Measurements from ENCODE around the gene MAGEL2. TPM values are rescaled to one million over a fixed set of nuclear protein-coding genes. Genes with fewer than 3 reads are reported as not detected.

The MAGEL2 gene
- total and polyA plus RNA-seq, 10 donors: 0.02 to 1.9 (median 0.24) TPM; not detected in 1

DNA sequence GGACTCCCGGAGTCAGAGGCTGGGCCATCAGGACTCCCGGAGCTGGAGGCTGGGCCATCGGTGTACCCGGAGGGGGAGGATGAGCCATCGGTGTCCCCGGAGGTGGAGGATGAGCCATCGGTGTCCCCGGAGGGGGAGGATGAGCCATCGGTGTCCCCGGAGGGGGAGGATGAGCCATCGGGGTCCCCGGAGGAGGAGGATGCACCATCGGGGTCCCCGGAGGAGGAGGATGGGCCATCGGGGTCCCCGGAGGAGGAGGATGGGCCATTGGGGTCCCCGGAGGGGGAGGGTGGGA is 719 bp downstream of the MAGEL2 start:
- TF ChIP-seq POLR2A (IDR thresholded peaks at IDR 0.05): no peak
- TF ChIP-seq, protein P1, sequence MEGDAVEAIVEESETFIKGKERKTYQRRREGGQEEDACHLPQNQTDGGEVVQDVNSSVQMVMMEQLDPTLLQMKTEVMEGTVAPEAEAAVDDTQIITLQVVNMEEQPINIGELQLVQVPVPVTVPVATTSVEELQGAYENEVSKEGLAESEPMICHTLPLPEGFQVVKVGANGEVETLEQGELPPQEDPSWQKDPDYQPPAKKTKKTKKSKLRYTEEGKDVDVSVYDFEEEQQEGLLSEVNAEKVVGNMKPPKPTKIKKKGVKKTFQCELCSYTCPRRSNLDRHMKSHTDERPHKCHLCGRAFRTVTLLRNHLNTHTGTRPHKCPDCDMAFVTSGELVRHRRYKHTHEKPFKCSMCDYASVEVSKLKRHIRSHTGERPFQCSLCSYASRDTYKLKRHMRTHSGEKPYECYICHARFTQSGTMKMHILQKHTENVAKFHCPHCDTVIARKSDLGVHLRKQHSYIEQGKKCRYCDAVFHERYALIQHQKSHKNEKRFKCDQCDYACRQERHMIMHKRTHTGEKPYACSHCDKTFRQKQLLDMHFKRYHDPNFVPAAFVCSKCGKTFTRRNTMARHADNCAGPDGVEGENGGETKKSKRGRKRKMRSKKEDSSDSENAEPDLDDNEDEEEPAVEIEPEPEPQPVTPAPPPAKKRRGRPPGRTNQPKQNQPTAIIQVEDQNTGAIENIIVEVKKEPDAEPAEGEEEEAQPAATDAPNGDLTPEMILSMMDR (IDR thresholded peaks at IDR 0.05 in 8 of 11, conservative IDR thresholded peaks at IDR 0.05 in 3 of 11): no peak
- TF ChIP-seq POLR2AphosphoS5 (IDR thresholded peaks at IDR 0.05): no peak
- H3K27me3 ChIP-seq (replicated peaks in 1 of 7): peaks cover 0 to 45% (median 5%) of the 10 kb centered on the region in 7 donors
- H3K27ac ChIP-seq: no peak overlapping the region
- H3K4me1 ChIP-seq: no peaks in the 10 kb centered on the region
- no peak for DNase-seq
- intact Hi-C loops (cut with DNase I; ENCODE audit: low total_unique reads): loop anchor here (10.0 kb wide), 1 partner anchor 1858 kb away; no protein-coding TSS in a partner anchor
- H3K9me3 ChIP-seq: no peaks in the 10 kb centered on the region
- 79 to 94% (median 84%) methylated on average over 13 to 17 of the region's 17 CpGs for WGBS, 5 donors
- peak overlapping the region in 2 of 8 donors; percentile 13 to 56 for H3K4me3 ChIP-seq
- no peaks in the 10 kb centered on the region for H3K36me3 ChIP-seq

DNA sequence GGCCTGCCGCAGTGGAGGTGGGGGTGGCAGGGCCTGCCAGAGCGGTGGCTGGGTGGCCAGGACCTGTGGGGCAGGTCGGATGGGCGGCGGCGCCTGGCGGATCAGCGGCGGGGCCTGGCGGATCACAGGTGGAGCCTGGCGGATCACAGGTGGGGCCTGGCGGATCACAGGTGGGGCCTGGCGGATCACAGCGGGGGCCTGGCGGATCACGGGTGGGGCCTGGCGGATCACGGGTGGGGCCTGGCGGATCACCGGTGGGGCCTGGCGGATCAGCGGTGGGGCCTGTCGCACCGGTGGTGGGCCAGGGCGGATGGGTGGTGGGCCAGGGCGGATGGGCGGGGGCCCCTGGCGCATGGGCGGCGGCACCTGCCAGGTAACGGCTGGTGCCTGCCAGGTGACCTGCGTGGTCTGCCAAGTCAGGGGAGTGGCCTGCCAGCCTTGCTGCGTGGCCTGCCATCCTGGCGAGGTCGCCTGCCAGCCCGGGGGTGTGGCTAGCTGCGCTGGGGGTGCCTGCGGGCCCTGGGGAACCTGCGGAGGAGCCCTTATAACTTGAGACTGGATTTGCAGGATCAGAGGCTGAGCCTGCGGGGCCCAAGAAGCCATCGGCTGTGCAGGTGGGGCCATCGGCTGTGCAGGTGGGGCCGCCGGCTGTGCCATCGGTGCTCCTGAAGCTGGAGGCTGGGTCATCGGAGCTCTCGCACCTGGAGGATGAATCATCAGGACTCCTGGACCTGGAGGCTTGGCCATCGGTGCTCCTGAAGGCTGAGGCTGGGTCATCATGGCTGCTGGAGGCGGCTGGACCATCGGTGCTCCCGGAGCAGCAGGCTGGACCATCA is 1.3 kb downstream of the MAGEL2 start:
- Histone ChIP-seq H3K4me1 (no peaks in the 10 kb centered on the region), H3K4me3 (peak overlapping the region in 1 of 8 donors; percentile 56), H3K27me3 (replicated peaks in 1 of 7) (peaks cover 0 to 47% (median 5%) of the 10 kb centered on the region in 7 donors), H3K36me3 (no peaks in the 10 kb centered on the region), H3K27ac (no peak overlapping the region), H3K9me3 (no peaks in the 10 kb centered on the region)
- TF ChIP-seq POLR2AphosphoS5 (IDR thresholded peaks at IDR 0.05) (no peak), POLR2A (IDR thresholded peaks at IDR 0.05) (no peak)
- TF ChIP-seq, protein P1 (IDR thresholded peaks at IDR 0.05 in 8 of 11, conservative IDR thresholded peaks at IDR 0.05 in 3 of 11): no peak
- intact Hi-C loops (cut with DNase I; ENCODE audit: low total_unique reads): loop anchor here (10.0 kb wide), 1 partner anchor 1858 kb away; no protein-coding TSS in a partner anchor
- WGBS, 5 donors: 95 to 98% (median 96%) methylated on average over 44 to 51 of the region's 51 CpGs
- no peak for DNase-seq

DNA sequence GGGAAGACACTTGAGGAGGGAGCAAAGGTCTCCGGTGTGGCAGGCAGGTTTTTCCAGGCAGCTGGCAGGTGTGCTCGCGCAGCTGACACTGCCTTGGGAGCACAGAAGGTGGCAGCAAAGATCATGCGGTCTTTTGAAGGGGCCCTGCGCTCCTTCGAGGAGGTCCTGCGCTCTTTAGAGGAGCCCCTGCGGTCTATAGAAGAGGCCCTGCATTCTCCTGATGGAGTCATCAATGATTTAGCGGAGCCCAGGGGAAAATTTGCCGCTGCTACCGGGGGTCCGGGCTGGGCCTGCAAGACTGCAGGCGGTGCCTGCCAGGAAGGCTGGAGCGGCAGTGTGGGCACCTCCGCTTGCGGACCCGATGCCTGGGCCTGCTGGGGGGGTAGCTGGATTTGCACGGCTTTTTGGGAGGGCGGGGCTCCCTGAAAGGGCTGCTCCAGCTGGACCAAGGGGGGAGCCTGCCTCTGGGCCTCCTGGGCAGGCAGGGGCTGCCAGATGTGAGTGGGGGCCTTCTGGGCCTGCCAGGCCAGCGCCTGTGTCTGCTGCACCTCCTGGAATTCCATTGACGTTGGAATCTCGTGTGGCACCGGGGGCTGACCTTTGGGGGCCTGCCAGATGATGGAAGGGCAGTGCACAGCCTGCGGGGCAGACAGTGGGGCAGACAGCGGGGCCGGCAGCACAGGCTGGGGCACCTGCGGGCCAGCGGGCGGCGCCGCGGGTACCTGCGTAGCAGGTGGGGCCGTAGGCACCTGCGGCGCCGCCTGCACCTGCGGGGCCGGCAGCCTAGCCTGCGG is 2.1 kb downstream of the MAGEL2 start:
- H3K4me3 ChIP-seq: no peak overlapping the region
- intact Hi-C loops (cut with DNase I; ENCODE audit: low total_unique reads): loop anchor here (10.0 kb wide), 1 partner anchor 1859 kb away; no protein-coding TSS in a partner anchor
- no peak for DNase-seq
- no peak overlapping the region for H3K27ac ChIP-seq
- TF ChIP-seq, protein P1 (IDR thresholded peaks at IDR 0.05 in 8 of 11, conservative IDR thresholded peaks at IDR 0.05 in 3 of 11): no peak
- TF ChIP-seq POLR2AphosphoS5 (IDR thresholded peaks at IDR 0.05) (no peak), POLR2A (IDR thresholded peaks at IDR 0.05) (no peak)
- 89 to 96% (median 92%) methylated on average over 22 to 40 of the region's 40 CpGs for WGBS, 5 donors
- H3K27me3 ChIP-seq (replicated peaks in 1 of 7): peaks cover 0 to 47% (median 5%) of the 10 kb centered on the region in 7 donors
- no peaks in the 10 kb centered on the region for H3K4me1 ChIP-seq
- no peaks in the 10 kb centered on the region for H3K36me3 ChIP-seq
- no peaks in the 10 kb centered on the region for H3K9me3 ChIP-seq

Data from spleen (tissue), 11 donors.